Fibroblast of peridontal ligament (primary cell): ENCODE measurements around the gene GNG2.

Experiments used
- DNase-seq: peaks from one replicate; pipeline ENCODE4 v3.0.0-alpha.2; 2010; ENCODE audit errors: extremely low read depth

GNG2 gene

GRCh38 chr14:51860164-51860824 lies at the start of gene GNG2:
Gene GNG2 (plus strand): TSS chr14:51860612. CDS start chr14:51950679, 90,067 bp downstream.
- DNase-seq = peak; percentile 72

- no peak for DNase-seq
Measured at GRCh38 chr14:51811706-51812105, 48.7 kb upstream of the GNG2 start.

- no peak for DNase-seq
Measured at GRCh38 chr14:51816031-51816430, 44.4 kb upstream of the GNG2 start.

- no peak for DNase-seq
Measured at GRCh38 chr14:51817326-51817725, 43.1 kb upstream of the GNG2 start.

- DNase-seq = no peak
Measured at GRCh38 chr14:51818748-51819380, 41.5 kb upstream of the GNG2 start.

- peak; percentile 89 for DNase-seq
Measured at GRCh38 chr14:51821822-51822221, 38.6 kb upstream of the GNG2 start.

GRCh38 chr14:51822499-51822898 lies 37.9 kb upstream of the GNG2 start:
- DNase-seq = peak; percentile 50

- peak; percentile 22 for DNase-seq
Measured at GRCh38 chr14:51823706-51824105, 36.7 kb upstream of the GNG2 start.

GRCh38 chr14:51824191-51824590 lies 36.2 kb upstream of the GNG2 start:
- peak; percentile 66 for DNase-seq

- DNase-seq = no peak
Measured at GRCh38 chr14:51825926-51826325, 34.5 kb upstream of the GNG2 start.

- DNase-seq = peak; percentile 18
Measured at GRCh38 chr14:51828017-51828797, 32.2 kb upstream of the GNG2 start.

- no peak for DNase-seq
Measured at GRCh38 chr14:51834240-51834639, 26.2 kb upstream of the GNG2 start.

- no peak for DNase-seq
Measured at GRCh38 chr14:51836417-51836816, 24.0 kb upstream of the GNG2 start.

GRCh38 chr14:51844081-51844881 lies 16.1 kb upstream of the GNG2 start:
- DNase-seq = no peak

GRCh38 chr14:51845811-51846210 lies 14.6 kb upstream of the GNG2 start:
- no peak for DNase-seq

GRCh38 chr14:51846631-51847488 lies 13.6 kb upstream of the GNG2 start:
- DNase-seq = peak; percentile 51

- DNase-seq = no peak
Measured at GRCh38 chr14:51847489-51847796, 13.0 kb upstream of the GNG2 start.

GRCh38 chr14:51848120-51848519 lies 12.3 kb upstream of the GNG2 start:
- DNase-seq = peak; percentile 66

- DNase-seq = no peak
Measured at GRCh38 chr14:51849097-51849496, 11.3 kb upstream of the GNG2 start.

- no peak for DNase-seq
Measured at GRCh38 chr14:51850651-51851050, 9.8 kb upstream of the GNG2 start.

- DNase-seq = peak; percentile 75
Measured at GRCh38 chr14:51852541-51852940, 7.9 kb upstream of the GNG2 start.
